ENCODE data around the gene RXFP1.
A peak's percentile ranks its signal among the peaks of the same experiment; 100 is the strongest.

Gene RXFP1

GRCh38 chr4:158560284-158560683 lies 38.6 kb downstream of the RXFP1 start:
- TF ChIP-seq, protein P1, sequence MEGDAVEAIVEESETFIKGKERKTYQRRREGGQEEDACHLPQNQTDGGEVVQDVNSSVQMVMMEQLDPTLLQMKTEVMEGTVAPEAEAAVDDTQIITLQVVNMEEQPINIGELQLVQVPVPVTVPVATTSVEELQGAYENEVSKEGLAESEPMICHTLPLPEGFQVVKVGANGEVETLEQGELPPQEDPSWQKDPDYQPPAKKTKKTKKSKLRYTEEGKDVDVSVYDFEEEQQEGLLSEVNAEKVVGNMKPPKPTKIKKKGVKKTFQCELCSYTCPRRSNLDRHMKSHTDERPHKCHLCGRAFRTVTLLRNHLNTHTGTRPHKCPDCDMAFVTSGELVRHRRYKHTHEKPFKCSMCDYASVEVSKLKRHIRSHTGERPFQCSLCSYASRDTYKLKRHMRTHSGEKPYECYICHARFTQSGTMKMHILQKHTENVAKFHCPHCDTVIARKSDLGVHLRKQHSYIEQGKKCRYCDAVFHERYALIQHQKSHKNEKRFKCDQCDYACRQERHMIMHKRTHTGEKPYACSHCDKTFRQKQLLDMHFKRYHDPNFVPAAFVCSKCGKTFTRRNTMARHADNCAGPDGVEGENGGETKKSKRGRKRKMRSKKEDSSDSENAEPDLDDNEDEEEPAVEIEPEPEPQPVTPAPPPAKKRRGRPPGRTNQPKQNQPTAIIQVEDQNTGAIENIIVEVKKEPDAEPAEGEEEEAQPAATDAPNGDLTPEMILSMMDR (IDR thresholded peaks at IDR 0.05; ENCODE audit: control insufficient read depth, insufficient read depth, low read depth, low read length, missing control alignments): no peak
- DNase-seq (ENCODE audit: low read depth): no peak

GRCh38 chr4:158566860-158567259 lies 45.2 kb downstream of the RXFP1 start:
- DNase-seq (ENCODE audit: low read depth): no peak
- H3K4me3 ChIP-seq (ENCODE audit: control insufficient read depth, low read depth, low read length): no peak overlapping the region
- TF ChIP-seq, protein P1 (IDR thresholded peaks at IDR 0.05; ENCODE audit: control insufficient read depth, insufficient read depth, low read depth, low read length, missing control alignments): no peak

More at GRCh38 chr4:158560284-158560683, 38.6 kb downstream of the RXFP1 start:
- H3K4me3 ChIP-seq (ENCODE audit: control insufficient read depth, low read depth, low read length): no peak overlapping the region

DNA sequence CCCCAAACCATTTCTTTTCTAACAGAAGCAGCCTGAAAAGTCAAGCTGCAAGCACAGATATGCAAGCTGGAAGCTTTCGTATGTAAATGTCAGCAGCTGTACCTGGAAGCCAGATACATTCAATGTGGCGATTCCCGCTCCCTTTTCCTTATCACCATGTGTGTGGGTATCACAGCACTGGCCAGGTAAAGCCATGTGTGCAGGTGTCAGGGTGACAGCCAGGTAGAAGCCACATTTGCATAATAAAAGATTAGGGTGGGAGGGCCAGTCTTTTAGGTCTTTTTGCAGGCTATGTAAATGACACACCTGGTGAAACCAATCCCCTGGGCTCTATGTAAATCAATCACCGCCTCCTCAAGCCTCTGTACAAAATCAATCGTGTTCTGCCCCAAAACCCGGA lies 50.1 kb downstream of the RXFP1 start:
- no peak overlapping the region for H3K4me3 ChIP-seq (ENCODE audit: control insufficient read depth, low read depth, low read length)
- DNase-seq (ENCODE audit: low read depth): no peak
- TF ChIP-seq, protein P1 (IDR thresholded peaks at IDR 0.05; ENCODE audit: control insufficient read depth, insufficient read depth, low read depth, low read length, missing control alignments): no peak

- TF ChIP-seq, protein P1 (IDR thresholded peaks at IDR 0.05; ENCODE audit: control insufficient read depth, insufficient read depth, low read depth, low read length, missing control alignments): no peak
- no peak overlapping the region for H3K4me3 ChIP-seq (ENCODE audit: control insufficient read depth, low read depth, low read length)
Observed at GRCh38 chr4:158572608-158573007, 50.9 kb downstream of the RXFP1 start.

GRCh38 chr4:158578476-158578875 lies 56.8 kb downstream of the RXFP1 start:
- no peak overlapping the region for H3K4me3 ChIP-seq (ENCODE audit: control insufficient read depth, low read depth, low read length)
- TF ChIP-seq, protein P1 (IDR thresholded peaks at IDR 0.05; ENCODE audit: control insufficient read depth, insufficient read depth, low read depth, low read length, missing control alignments): peak; percentile 57
- no peak for DNase-seq (ENCODE audit: low read depth)

More at GRCh38 chr4:158572608-158573007, 50.9 kb downstream of the RXFP1 start:
- DNase-seq (ENCODE audit: low read depth): no peak

DNA sequence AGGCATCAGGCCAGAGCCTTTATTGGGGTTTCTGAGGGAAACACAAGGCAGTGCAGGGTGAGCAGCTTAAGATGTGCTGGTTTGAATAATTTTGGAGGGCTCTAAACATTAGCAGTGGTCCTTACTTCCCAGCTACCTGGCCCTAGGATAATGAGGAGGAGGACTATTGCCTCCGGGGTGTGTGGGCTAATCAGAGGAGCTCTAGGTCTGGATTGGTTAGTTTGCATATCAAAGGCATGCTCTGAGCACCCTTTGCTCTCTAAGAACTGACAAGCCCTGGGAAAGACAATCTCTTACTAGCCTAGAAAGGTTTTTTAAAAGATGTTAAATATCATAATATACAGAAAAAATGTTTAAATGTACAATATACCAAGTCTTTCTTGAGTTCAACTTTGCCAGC lies 58.4 kb downstream of the RXFP1 start:
- TF ChIP-seq, protein P1 (IDR thresholded peaks at IDR 0.05; ENCODE audit: control insufficient read depth, insufficient read depth, low read depth, low read length, missing control alignments): no peak
- H3K4me3 ChIP-seq (ENCODE audit: control insufficient read depth, low read depth, low read length): no peak overlapping the region
- no peak for DNase-seq (ENCODE audit: low read depth)

DNA sequence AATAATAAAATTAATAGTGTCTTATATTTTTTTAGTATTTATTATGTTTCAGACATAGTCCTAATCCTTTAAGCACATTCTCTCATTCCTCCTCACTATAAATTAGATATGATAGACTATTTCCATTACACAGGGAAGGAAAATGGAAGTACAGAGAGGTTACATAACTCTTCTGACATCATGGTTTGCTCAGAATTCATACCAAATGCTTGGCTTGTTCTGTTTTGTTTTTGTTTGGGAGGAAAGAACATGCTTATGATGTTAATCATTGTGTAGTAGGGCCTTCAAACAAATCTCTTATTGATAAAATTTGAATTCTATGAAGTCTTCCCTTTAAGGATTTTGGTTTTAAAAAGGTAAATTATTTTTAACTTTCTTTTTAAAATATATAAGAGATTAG lies 59.5 kb downstream of the RXFP1 start:
- DNase-seq (ENCODE audit: low read depth): no peak
- TF ChIP-seq, protein P1 (IDR thresholded peaks at IDR 0.05; ENCODE audit: control insufficient read depth, insufficient read depth, low read depth, low read length, missing control alignments): no peak
- no peak overlapping the region for H3K4me3 ChIP-seq (ENCODE audit: control insufficient read depth, low read depth, low read length)

All from AG09309 (cell line).